ENCODE measurements around the gene SCAANT1.

Gene SCAANT1

DNA sequence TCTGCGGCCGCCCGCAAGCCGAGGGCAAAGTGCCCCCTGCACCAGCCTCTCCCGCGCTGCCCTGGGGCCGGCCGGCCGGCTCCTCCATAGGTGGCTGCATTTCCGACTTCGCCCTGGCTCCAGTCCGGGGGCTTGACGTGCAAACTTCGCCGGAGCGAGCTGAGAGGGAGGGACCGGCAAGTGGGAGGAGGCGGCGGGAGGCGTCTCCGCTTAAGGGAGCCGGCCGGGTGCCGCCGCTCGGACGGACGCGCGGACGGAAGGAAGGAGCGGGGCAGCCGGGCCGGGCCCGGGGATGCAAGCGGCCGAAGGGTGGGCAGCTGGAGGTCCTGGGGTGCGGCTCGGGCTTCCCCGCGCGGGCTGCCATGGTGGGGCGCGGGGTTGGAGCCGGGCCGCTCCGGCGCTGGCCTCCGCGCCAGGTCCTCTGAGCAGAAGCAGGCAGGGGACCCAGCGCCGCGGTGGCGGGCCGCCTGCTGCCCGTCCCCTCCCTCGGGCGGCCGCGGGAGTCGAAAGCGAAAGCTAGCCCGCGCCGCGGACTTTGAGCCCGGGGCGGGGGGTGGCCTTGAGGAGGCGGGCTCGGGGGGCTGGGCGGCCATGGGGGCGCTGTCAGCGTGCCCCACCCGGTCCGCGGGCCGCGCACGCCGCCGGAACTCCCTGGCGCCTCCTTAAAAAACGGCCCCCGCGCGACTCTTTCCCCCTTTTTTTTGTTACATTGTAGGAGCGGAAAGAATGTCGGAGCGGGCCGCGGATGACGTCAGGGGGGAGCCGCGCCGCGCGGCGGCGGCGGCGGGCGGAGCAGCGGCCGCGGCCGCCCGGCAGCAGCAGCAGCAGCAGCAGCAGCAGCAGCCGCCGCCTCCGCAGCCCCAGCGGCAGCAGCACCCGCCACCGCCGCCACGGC, at the start of gene SCAANT1:
Gene SCAANT1 (minus strand): TSS at position 511 of the 895 bp plus-strand sequence.
- DNase-seq (ENCODE audit: low spot score), result peak; percentile 92

GRCh38 chr3:63961891-63962290, 49.7 kb upstream of the SCAANT1 start:
- DNase-seq (ENCODE audit: low spot score), result peak; percentile 40

DNA sequence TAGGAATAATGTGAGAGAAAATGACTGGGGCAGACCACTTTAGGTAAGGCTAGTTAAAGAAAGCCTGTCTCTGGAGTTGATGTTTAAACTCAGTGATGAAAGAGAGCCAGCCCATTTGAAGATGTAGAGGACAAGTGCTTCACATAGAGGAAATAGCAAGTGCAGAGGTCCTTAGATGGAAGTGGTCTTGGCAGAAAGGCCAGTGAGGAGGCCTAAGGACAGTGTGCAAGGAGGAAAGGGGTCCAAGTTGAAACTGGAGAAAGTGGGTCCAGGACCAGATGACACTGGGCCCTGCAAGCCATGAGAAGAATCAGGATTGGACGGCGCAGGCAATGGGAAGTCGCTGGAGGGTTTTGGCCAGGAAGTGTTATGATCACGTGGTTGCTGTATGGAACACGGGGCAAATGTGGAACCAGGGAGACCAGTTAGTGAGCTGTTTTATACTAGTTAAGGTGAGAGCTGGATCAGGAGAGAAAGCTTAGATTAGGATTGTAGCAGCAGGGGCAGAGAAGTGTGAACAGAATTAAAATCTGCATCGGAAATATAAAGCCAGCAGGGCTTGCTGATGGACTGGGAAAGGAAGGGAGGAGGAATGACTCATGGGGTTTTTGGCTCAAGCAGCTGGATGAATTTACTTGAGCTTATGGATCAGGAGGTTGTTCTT, 48.0 kb upstream of the SCAANT1 start:
- DNase-seq (ENCODE audit: low spot score), result peak; percentile 59

DNA sequence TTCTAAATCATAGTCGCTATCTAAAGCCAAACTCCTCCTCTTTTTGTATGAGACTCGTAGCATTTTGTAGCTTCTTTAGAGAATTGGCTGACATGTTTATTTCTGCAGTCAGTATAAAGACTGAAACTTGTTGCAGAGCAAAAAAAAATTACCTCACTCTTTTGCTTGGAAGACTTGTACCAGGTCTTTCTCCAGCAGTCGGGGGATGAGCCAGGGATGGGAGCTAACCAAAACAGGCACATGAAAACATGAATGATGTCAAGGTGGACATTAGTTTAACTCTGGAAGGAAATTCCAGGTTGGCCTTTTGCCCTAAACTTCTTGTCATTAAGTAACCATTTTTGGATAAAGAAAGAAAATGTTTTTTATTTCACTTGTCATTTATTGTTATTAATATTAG, 47.0 kb upstream of the SCAANT1 start:
- no peak for DNase-seq (ENCODE audit: low spot score)

- no peak for DNase-seq (ENCODE audit: low spot score)
Observed at GRCh38 chr3:63955830-63956545, 43.8 kb upstream of the SCAANT1 start.

DNA sequence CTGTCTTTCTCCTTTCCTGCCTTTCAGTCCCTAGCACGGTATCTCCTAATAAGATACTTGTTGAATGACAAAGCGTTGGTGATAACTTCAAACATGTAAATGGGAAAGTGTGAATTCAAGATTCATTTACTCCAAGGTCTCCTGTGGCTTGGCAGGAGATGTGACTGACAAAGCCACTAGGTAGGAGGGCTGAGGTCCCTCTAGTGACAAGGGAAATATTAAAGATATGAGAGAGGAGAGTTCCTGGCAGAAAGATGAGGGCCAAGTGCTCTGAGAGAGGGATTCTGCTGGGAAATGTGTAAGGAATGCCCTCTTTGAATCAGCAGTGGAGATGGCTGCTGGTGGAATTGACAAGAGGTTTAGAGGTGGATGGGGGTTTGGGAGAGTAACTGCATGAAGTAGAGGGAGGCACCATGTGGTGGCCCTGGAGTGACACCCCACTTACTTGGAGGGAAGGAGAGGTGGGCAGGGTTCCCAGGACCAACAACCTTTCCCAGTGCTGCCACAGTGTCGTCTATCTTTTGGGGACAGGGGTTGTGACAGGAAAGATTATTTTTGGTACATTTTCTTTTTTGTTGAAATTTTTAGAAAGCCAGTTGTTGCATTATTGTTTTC, 43.0 kb upstream of the SCAANT1 start:
- no peak for DNase-seq (ENCODE audit: low spot score)

GRCh38 chr3:63954182-63954581, 42.0 kb upstream of the SCAANT1 start:
- DNase-seq (ENCODE audit: low spot score), result no peak

DNA sequence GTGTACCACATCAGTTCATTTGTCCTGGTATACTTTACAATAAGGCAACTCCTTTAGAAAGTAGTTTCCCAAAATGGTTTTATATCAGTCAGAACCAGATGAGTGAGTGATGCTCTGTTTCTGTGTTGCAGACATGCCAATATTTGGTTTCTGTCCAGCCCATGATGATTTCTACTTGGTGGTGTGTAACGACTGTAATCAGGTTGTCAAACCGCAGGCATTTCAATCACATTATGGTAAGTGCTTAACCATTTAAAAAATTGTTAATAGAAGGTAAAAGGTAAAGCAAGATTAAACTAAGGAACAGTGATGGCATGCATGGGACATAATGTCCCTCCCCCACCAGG, 40.0 kb upstream of the SCAANT1 start:
- no peak for DNase-seq (ENCODE audit: low spot score)

DNA sequence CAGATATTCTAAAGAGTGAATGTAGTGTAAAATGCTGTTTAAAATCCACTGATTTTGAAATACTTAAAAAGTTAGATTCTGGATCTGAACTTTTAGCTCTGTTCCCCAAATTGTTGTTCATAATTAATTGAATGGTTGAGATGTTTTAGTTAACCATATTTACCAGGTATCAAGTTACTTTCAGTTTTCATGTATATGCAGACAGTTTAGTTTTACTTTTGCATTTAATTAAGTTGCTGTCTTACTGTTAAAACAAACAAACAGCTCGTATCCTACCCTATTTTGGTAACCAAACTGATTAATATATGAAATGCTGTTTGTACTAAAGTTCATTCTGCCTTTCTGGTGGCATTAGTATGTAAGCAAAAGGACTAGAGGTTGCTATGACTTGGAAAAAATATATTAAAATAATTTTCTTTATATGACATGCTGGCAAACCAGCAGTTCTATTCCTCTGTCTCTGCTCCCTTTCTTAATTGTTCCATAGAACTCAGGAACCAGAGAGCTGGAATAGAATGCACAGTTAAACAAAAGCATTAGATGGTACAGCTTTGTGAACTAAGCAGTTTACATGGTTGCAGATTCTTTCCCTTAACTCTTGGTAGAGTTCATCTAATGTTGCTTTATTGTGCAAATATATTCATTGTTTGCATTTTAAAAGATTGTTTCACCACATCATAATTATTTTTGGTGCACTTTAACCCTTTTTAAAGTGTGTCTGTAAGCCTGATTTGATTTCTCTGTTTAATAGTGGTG, 39.5 kb upstream of the SCAANT1 start:
- DNase-seq (ENCODE audit: low spot score), result no peak

GRCh38 chr3:63950698-63951097, 38.5 kb upstream of the SCAANT1 start:
- DNase-seq (ENCODE audit: low spot score), result no peak

- DNase-seq (ENCODE audit: low spot score), result peak; percentile 33
Observed at GRCh38 chr3:63949005-63949404, 36.8 kb upstream of the SCAANT1 start.

GRCh38 chr3:63947594-63947993, 35.4 kb upstream of the SCAANT1 start:
- DNase-seq (ENCODE audit: low spot score), result no peak

DNA sequence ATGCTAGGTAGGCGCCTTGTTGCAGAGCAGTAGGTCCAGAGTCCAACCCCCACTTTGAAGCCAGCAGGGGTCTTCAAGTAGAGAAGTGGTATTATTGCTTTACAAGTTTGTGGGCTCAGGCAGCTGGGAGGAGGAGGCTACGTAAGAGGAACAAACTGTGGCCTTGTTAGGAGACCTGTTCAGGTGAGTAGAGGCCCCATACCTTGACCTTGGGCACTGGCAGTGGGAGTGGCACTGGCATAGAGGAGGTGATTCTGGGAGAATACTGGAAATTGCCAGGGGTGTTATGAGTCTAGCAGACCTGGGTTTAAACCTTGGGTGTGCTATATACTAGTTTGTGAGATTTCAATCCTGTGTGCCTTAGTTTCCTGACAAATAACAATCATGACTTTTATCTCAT, 34.6 kb upstream of the SCAANT1 start:
- DNase-seq (ENCODE audit: low spot score), result no peak

DNA sequence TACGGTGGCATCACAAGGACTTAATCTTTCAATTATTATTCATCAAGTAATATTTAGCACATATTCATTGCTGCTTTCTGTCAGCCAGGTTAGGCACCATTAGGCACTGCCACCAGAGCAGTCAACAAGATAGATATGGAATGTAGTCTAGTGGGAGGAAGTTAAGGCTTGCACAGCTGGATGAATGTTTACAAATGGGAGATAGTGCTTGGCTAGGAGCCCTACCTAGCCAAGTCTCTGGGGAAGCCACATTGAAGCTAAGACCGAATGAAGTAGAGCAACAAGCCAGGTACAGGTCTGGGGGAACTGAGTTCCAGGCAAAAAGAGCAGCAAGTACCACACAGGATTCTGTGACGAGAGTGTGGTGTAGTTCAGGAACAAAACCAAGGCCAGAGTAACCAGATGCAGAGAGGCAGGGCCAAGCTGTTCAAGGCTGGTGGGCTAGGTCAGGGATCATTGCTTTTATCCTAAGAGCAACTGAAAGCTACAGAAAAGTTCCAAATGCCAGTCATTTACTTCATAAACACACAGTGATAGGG, 33.4 kb upstream of the SCAANT1 start:
- no peak for DNase-seq (ENCODE audit: low spot score)

DNA sequence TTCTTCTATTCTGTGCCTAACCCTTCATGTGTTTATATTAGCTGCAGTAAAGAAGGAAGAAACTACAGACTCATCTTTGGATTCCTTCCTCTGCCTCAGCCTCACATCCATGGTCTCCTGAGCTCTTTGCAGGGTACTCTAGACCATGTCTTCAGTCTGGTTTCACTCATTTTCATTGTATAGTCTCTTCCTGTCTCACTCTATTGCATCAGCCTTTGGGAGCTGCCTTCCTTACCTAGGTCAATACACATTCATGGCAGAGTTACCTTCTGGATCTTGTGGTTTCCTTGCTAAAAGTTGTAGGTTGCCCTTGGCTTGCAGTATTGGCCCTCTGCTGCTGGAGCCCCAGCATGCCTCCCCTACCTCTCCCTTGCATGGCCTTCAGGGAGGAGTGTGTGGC, 31.5 kb upstream of the SCAANT1 start:
- no peak for DNase-seq (ENCODE audit: low spot score)

DNA sequence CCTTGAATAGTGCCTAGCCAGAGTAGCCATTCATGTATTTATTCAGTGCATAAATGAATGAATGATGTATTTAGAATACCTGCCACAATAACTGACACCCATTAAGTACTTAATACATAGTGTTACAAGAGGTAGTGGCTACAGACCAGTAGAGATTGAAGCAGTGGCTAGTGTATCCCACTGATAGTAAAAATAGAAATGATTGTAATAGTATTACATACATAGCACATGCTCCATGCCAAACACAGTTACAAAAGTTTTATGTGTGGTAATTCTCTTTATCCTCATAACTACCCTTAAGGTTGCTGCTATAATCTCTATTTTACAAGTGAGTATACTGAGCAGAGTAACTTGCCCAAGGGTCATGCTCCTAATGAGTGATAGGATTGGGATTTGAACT, 30.3 kb upstream of the SCAANT1 start:
- no peak for DNase-seq (ENCODE audit: low spot score)

GRCh38 chr3:63940389-63940757, 28.2 kb upstream of the SCAANT1 start:
- DNase-seq (ENCODE audit: low spot score), result no peak

- no peak for DNase-seq (ENCODE audit: low spot score)
Observed at GRCh38 chr3:63937661-63938651, 25.8 kb upstream of the SCAANT1 start.

GRCh38 chr3:63936925-63937324, 24.7 kb upstream of the SCAANT1 start:
- no peak for DNase-seq (ENCODE audit: low spot score)
